Activated CD4-positive, alpha-beta T cell treated with anti-CD3 and anti-CD28 coated beads for 36 hours (primary cell): ENCODE measurements around the gene HPGDS. TPM values are rescaled to one million over a fixed set of nuclear protein-coding genes. Genes with fewer than 3 reads are reported as not detected.
"Not testable (repeated sequence)": the region's sequence is repeated elsewhere in the genome, so short reads cannot be mapped to it uniquely, and the experiment has no call there.

ENCODE experiments used
- ATAC-seq: fragments of 200-7000 bp; cut with Tn5 transposase; one replicate; pipeline ENCODE4 v1.10.0; 2021; ENCODE audit warnings: mild to moderate bottlenecking, moderate library complexity
- CTCF ChIA-PET: fragments of 350-600 bp; sonication (Branson Sonifier 250); formaldehyde crosslinking; loops from one replicate; lab custom pipeline; 2021; ENCODE audit warnings: antibody characterized with exemption; lab: Charles Lee
- POLR2A ChIA-PET: fragments of 350-600 bp; sonication (Branson Sonifier 250); formaldehyde crosslinking; loops from one replicate; lab custom pipeline; 2021; ENCODE audit warnings: antibody characterized with exemption, inconsistent platforms; lab: Charles Lee
- DNase-seq: peaks from one replicate; pipeline ENCODE4 v3.0.0-alpha.2; 2020
- H3K27ac Mint-ChIP-seq: one replicate; pipeline ENCODE4 v1.8.0; 2021; ENCODE audit warnings: mixed read lengths
- H3K27me3 Mint-ChIP-seq: one replicate; pipeline ENCODE4 v1.8.0; 2021; ENCODE audit warnings: mixed read lengths
- H3K36me3 Mint-ChIP-seq: one replicate; pipeline ENCODE4 v1.8.0; 2021; ENCODE audit warnings: low read depth, mixed read lengths
- H3K4me1 Mint-ChIP-seq: one replicate; pipeline ENCODE4 v1.8.0; 2021; ENCODE audit warnings: mixed read lengths
- H3K4me3 Mint-ChIP-seq: one replicate; pipeline ENCODE4 v1.8.0; 2021; ENCODE audit warnings: mild to moderate bottlenecking, moderate library complexity, mixed read lengths
- H3K9me3 Mint-ChIP-seq: one replicate; pipeline ENCODE4 v1.8.0; 2021; ENCODE audit warnings: low read depth, mixed read lengths
- intact Hi-C, 2 experiments: fragments of 100-400 bp; cut with DNase I in 1 of 2; cut with micrococcal nuclease in 1 of 2; formaldehyde crosslinking; loops; one replicate each; pipeline versions ENCODE4 v1.14.2 to v1.15.1; 2022 to 2024; cut with DNase I, micrococcal nuclease
- total RNA-seq, 2 experiments: library from RNA; stranded (reverse); gene quantifications; one replicate each; pipeline ENCODE4 v1.2.3, GENCODE V29; 2021

HPGDS gene
- total RNA-seq, 2 experiments from 2014 or later, result not detected

DNA sequence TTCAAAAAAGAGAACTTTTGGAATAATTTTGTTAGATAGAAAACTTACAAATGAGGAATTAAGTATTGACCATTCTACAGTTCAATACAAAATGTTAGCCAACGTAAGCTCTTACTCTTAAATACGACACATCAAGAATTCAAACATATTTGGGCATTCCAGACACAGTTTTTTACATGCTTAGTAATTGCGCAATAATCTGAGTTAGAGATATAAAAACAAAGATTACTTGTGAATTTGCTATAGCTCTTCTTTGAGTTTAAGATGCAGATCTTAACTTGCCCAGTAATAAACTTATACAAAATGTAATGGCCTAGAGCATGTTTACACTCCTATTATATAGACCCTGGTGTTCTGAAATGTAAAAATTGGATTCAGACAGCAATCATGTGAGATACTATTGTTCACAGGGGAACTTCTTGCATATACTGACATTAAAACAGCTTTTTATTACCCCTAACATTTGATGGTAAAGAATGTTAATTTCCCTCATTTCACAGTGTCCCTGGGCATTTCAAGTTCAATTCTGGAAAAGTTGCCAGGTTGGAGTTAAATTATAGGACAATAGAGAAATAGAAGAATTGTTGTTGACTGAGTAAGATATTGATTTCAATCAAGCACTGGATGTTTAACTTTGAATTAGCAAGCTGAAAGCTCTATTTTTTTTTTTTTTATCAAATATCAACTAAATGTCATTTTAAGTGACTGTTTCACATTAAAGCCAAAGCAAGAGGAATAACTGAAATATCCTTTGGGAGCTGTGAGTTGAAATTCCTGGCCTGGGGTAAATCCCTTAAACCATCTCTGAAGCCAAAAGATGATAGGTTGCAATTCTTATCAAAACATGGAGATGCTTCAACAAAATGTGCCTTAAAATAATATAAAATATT, 910 bp downstream of the HPGDS start:
- intact Hi-C loops, result no loop called here
- no peaks in the 10 kb centered on the region for H3K36me3 Mint-ChIP-seq
- ChIA-PET POLR2A (no interaction called here), CTCF (interaction anchor here (1.5 kb wide), 1 partner anchor 10 kb away, joined by 5 read pairs; no protein-coding TSS in a partner anchor)
- no peaks in the 10 kb centered on the region for H3K9me3 Mint-ChIP-seq
- H3K27me3 Mint-ChIP-seq, result no peaks in the 10 kb centered on the region
- H3K4me3 Mint-ChIP-seq, result no peak overlapping the region
- no peak for ATAC-seq
- no peak overlapping the region for H3K27ac Mint-ChIP-seq
- no peak for DNase-seq
- H3K4me1 Mint-ChIP-seq, result peaks cover 17% of the 10 kb centered on the region

DNA sequence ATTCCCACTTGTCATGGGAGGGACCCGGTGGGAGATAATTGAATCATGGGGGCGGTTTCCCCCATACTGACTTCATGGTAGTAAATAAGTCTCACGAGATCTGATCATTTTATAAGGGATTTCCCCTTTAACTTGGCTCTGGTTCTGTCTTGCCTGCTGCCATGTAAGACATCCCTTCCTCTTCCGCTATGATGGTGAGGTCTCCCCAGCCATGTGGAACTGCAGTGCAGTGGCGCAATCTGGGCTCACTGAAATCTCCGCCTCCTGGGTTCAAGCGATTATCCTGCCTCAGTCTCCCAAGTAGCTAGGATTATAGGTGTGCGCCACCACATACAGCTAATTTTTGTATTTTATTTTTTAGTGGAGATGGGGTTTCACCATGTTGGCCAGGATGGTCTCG, 2.9 kb downstream of the HPGDS start:
- peak overlapping the region; percentile 13 for H3K4me3 Mint-ChIP-seq
- ChIA-PET POLR2A (no interaction called here), CTCF (interaction anchor here (0.7 to 1.4 kb wide), 2 partner anchors 22 to 132 kb away, joined by 3 to 4 read pairs; partner anchors contain the start of gene SMARCAD1)

DNA sequence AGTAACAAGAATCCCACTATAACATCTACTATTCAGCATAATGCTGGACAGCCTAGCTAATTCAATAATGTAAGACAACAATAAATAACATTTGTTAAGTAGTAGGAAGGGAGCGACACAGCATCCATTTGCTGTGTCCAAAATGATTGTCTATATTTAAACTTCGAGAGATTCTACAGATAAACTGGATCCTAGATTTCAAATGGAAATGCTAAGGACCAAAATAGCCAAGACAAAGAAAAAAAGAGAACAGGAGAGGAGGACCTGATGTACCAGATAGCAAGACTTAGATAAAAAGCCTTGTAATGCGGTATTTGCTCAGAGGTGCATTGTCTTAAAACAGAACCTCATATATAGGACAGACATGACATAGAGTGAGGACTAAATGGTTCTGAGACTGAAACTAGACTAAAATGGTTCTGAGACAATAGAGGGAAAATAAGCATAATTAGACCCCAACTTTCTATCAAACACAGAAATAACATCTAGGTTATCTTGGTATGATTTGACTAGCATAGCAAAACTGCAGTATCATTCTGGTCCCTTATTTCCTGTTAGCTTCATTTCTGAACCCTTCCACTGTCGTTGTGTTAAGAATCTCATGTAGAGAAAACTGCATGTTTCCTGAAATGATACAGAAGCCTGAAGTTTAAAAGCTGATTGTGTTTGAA, 3.8 kb downstream of the HPGDS start:
- no peaks in the 10 kb centered on the region for H3K9me3 Mint-ChIP-seq
- H3K27ac Mint-ChIP-seq, result peak overlapping the region; percentile 71
- ChIA-PET POLR2A (interaction anchor here (0.6 kb wide), 1 partner anchor 1211 kb away, joined by 3 read pairs; no protein-coding TSS in a partner anchor), CTCF (interaction anchor here (0.5 to 1.4 kb wide), 3 partner anchors 42 to 131 kb away, joined by 3 to 4 read pairs (median 3); partner anchors contain the start of gene SMARCAD1)
- ATAC-seq (peak; percentile 90), DNase-seq (no peak)
- H3K36me3 Mint-ChIP-seq, result no peaks in the 10 kb centered on the region
- peaks cover 13% of the 10 kb centered on the region for H3K4me1 Mint-ChIP-seq
- H3K27me3 Mint-ChIP-seq, result no peaks in the 10 kb centered on the region
- H3K4me3 Mint-ChIP-seq, result peak overlapping the region; percentile 13
- intact Hi-C loops, result loop anchor here (1.0 kb wide), 1 partner anchor 10 kb away; no protein-coding TSS in a partner anchor

More for the DNA sequence above, 2.9 kb downstream of the HPGDS start:
- Mint-ChIP-seq H3K27ac (peak overlapping the region; percentile 51), H3K4me1 (peaks cover 13% of the 10 kb centered on the region), H3K36me3 (no peaks in the 10 kb centered on the region), H3K27me3 (no peaks in the 10 kb centered on the region), H3K9me3 (no peaks in the 10 kb centered on the region)
- ATAC-seq (peak; percentile 48), DNase-seq (peak; percentile 26)
- intact Hi-C loops, result loop anchor here (1.0 kb wide), 1 partner anchor 10 kb away; no protein-coding TSS in a partner anchor

DNA sequence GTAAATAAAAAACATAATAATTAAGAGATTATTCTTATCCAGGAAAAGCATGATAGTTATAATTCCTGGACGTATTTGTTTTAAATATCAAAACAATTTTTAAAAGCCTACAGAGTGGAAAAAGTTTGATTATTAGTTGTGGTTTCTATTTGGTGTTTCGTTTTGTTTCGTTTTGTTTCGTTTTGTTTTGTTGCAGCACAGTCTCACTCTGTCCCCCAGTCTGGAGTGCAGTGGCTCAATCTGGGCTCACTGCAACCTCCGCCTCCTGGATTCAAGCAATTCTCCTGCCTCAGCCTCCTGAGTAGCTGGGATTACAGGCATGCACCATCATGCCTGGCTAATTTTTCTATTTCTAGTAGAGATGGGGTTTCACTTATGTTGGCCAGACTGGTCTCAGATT, 5.8 kb downstream of the HPGDS start:
- intact Hi-C loops, result loop anchor here in 1 of 2 experiments (2.0 kb wide), 1 partner anchor 16 kb away; no protein-coding TSS in a partner anchor
- H3K9me3 Mint-ChIP-seq, H3K4me3 Mint-ChIP-seq, H3K27ac Mint-ChIP-seq, POLR2A ChIA-PET, DNase-seq, H3K27me3 Mint-ChIP-seq, H3K36me3 Mint-ChIP-seq, ATAC-seq: not testable (repeated sequence)
- CTCF ChIA-PET, result interaction anchor here (0.9 kb wide), 1 partner anchor 13 kb away, joined by 4 read pairs; no protein-coding TSS in a partner anchor
- H3K4me1 Mint-ChIP-seq, result peaks cover 13% of the 10 kb centered on the region

DNA sequence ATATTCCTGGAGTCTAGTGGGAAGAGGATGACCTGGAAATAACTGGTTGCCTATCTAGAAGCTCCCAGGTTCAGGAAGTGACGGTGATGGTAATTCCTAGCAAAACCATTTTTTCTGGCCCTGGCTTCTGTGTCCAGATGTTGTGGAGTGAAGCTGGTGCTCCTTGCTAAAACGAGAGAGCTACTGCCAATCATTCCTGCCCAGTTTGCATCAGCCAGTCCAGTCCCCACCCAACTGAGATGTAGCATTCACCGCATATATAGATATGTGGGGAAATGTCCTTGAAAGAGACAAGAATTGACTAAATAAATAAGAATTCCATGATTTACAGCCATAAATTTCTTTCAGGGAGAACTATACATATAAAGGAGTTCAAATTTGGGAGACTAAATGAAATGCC, 6.3 kb downstream of the HPGDS start:
- ATAC-seq (no peak), DNase-seq (no peak)
- H3K36me3 Mint-ChIP-seq, result no peaks in the 10 kb centered on the region
- H3K9me3 Mint-ChIP-seq, result no peaks in the 10 kb centered on the region
- ChIA-PET CTCF (interaction anchor here (0.9 kb wide), 1 partner anchor 12 kb away, joined by 4 read pairs; no protein-coding TSS in a partner anchor), POLR2A (no interaction called here)
- H3K4me3 Mint-ChIP-seq, result no peak overlapping the region
- H3K27me3 Mint-ChIP-seq, result no peaks in the 10 kb centered on the region
- H3K27ac Mint-ChIP-seq, result no peak overlapping the region
- intact Hi-C loops, result loop anchor here in 1 of 2 experiments (2.0 kb wide), 1 partner anchor 16 kb away; no protein-coding TSS in a partner anchor
- peaks cover 13% of the 10 kb centered on the region for H3K4me1 Mint-ChIP-seq

DNA sequence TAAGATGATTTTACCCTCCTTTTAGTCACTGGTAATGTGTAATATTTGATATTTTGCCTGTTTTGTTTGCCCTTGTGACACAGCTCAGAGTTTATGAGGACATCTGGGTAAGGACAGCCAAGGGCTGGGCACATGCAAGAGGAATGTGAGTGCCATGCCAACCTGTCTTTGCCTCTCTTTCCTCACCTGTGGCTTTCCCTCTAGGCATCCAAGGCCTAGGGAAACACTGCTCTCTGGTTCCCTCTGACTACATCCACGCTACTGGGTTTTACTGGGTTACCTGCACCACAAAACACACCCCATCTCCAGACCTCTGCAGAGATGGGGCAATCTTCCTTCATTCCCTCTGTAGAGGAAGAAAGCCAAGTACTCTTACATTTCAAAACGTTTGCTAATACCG, 7.7 kb downstream of the HPGDS start:
- ChIA-PET POLR2A (no interaction called here), CTCF (no interaction called here)
- Mint-ChIP-seq H3K4me1 (peaks cover 13% of the 10 kb centered on the region), H3K27me3 (peaks cover 1% of the 10 kb centered on the region), H3K9me3 (no peaks in the 10 kb centered on the region), H3K36me3 (no peaks in the 10 kb centered on the region), H3K27ac (no peak overlapping the region), H3K4me3 (no peak overlapping the region)
- DNase-seq, result no peak
- intact Hi-C loops, result no loop called here
- no peak for ATAC-seq

DNA sequence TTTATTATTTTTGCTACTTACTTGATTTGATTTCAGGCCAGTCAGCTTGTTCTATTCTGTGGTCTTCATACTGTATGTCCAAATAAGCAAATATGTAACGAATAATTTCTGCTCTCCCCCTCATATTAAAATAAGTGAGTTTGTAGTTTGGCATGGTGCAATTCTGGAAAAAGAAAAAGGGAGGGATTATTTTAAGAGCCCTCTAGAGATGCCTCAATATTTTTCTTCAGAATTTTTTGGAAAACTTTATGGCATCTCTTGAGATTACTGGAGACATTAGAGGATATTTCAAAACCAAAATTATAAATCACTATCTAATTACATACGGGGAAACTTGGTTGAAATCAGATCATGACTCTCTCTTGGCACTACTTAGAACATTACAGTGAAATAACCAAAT, 8.2 kb downstream of the HPGDS start:
- ATAC-seq, result no peak
- CTCF ChIA-PET, result interaction anchor here (0.7 to 1.9 kb wide), 2 partner anchors 9 to 28 kb away, joined by 3 to 4 read pairs; no protein-coding TSS in a partner anchor

DNA sequence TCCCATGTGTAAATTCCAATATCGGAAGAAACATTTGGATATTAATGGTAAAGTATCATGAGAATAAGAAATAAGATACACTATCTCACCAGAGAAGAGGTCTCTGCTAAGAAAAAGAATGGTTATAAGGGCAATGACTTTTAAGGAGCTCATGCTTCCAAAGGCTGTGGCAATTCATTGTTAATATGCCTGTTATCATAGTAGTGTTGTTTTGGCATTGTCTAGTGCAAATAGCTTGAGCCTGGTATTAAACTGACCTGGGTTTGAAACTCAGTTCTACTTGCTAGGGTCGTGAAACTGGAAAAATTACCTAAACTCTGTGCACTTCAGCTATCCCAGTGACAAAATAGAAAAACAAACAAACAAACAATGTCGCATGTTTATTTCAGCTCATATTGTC, 8.8 kb downstream of the HPGDS start:
- H3K4me3 Mint-ChIP-seq, result no peak overlapping the region
- peaks cover 4% of the 10 kb centered on the region for H3K27me3 Mint-ChIP-seq
- intact Hi-C loops, result no loop called here
- CTCF ChIA-PET, result interaction anchor here (0.7 to 1.9 kb wide), 3 partner anchors 10 to 62 kb away, joined by 3 to 4 read pairs (median 4); no protein-coding TSS in a partner anchor
- peaks cover 4% of the 10 kb centered on the region for H3K4me1 Mint-ChIP-seq
- no peaks in the 10 kb centered on the region for H3K9me3 Mint-ChIP-seq
- no peak for ATAC-seq
- POLR2A ChIA-PET, result no interaction called here
- no peak for DNase-seq
- H3K36me3 Mint-ChIP-seq, result no peaks in the 10 kb centered on the region
- H3K27ac Mint-ChIP-seq, result no peak overlapping the region

More for the DNA sequence above, 8.2 kb downstream of the HPGDS start:
- no peak for DNase-seq
- Mint-ChIP-seq H3K27me3 (peaks cover 3% of the 10 kb centered on the region), H3K36me3 (no peaks in the 10 kb centered on the region), H3K27ac (no peak overlapping the region), H3K4me3 (no peak overlapping the region), H3K9me3 (no peaks in the 10 kb centered on the region), H3K4me1 (peaks cover 8% of the 10 kb centered on the region)
- POLR2A ChIA-PET, result no interaction called here
- intact Hi-C loops, result no loop called here

DNA sequence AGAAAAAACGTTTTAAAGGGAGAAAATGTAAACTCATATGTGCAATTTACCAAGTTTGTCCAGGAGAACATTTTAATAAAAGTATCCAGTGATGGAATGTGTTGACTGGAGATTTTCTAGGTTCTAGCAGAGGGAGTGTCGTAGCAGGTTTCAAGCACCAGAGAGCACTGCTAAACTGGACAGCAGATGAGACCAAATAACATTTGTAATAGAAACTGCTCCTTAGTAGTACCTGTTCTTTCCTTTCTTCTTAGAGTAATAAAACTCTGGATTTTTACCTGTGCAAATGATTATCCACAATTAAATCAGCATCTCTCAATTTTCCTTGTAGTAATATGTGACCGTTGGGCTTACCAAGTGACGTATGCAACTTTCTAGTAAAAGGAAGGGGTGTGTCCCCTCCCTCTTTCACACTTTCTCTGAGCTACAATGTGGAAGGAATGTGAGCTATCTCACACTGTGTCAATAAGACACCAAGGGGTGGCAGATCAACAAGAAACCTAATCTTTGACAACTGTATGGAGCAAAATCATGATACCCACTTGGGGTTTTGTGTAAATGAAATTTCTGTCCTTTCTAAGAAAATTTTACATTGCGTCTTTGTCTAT, 9.5 kb downstream of the HPGDS start:
- CTCF ChIA-PET, result interaction anchor here (1.6 to 1.9 kb wide), 2 partner anchors 27 to 62 kb away, joined by 4 read pairs; no protein-coding TSS in a partner anchor
- no peak overlapping the region for H3K4me3 Mint-ChIP-seq

DNA sequence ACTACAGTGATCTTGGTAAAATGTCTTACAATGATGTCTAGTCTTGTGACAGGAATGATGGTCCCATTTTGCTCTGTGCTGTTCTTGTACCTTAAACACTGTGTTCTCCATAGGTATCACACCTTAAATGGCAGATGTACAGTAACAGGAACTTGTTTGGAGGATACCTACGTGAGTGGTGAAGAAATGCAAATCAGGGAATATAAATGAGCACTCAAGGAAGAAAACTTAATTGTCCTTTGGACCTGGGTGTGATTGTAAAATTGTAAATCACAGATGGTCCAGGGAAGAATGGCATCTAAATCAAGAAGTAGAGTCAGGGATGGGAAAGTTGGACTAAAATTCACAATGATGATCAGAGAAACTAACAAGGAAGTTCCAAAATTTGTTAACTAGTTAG, 12.7 kb downstream of the HPGDS start:
- no peaks in the 10 kb centered on the region for H3K4me1 Mint-ChIP-seq
- H3K27ac Mint-ChIP-seq, result no peak overlapping the region
- H3K4me3 Mint-ChIP-seq, result no peak overlapping the region
- H3K27me3 Mint-ChIP-seq, result peaks cover 5% of the 10 kb centered on the region
- DNase-seq, result no peak
- peaks cover 7% of the 10 kb centered on the region for H3K36me3 Mint-ChIP-seq
- ChIA-PET POLR2A (no interaction called here), CTCF (interaction anchor here (1.0 kb wide), 1 partner anchor 70 kb away, joined by 3 read pairs; no protein-coding TSS in a partner anchor)
- peaks cover 14% of the 10 kb centered on the region for H3K9me3 Mint-ChIP-seq
- ATAC-seq, result no peak
- intact Hi-C loops, result no loop called here

More for the DNA sequence above, 9.5 kb downstream of the HPGDS start:
- Mint-ChIP-seq H3K36me3 (no peaks in the 10 kb centered on the region), H3K27me3 (peaks cover 5% of the 10 kb centered on the region), H3K9me3 (peaks cover under 1% of the 10 kb centered on the region), H3K4me1 (no peaks in the 10 kb centered on the region), H3K27ac (no peak overlapping the region)
- DNase-seq, result no peak
- POLR2A ChIA-PET, result no interaction called here
- no peak for ATAC-seq
- intact Hi-C loops, result no loop called here

DNA sequence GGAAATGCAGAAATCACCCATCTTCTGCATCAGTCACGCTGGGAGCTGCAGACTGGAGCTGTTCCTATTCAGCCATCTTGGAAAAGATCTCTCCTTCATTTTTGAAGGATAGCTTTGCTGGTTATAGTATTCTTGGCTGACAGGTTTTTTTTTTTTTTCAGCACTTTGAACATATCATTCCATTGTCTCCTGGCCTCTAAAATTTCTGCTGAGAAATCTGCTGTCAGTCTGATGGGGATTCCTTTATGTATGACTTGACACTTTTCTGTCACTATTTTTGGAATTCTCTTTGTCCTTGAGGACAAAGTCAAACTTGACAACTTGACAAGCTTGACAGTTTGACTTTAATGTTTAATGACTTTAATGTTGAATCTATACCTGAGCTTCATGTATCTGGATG, 16.8 kb downstream of the HPGDS start:
- intact Hi-C loops, result no loop called here
- Mint-ChIP-seq H3K4me3 (no peak overlapping the region), H3K4me1 (no peaks in the 10 kb centered on the region), H3K27me3 (peaks cover 6% of the 10 kb centered on the region), H3K27ac (no peak overlapping the region), H3K9me3 (peaks cover 23% of the 10 kb centered on the region), H3K36me3 (peaks cover 10% of the 10 kb centered on the region)
- CTCF ChIA-PET, result no interaction called here
- POLR2A ChIA-PET, result no interaction called here
- DNase-seq, result no peak
- no peak for ATAC-seq
